DOHH2 (cell line): ENCODE measurements around the gene LCE3D.
"Not testable (repeated sequence)": the region's sequence is repeated elsewhere in the genome, so short reads cannot be mapped to it uniquely, and the experiment has no call there.

Experiments
- H3F3A ChIP-seq: fragments of 200-600 bp; sonication (generic), shearing (Covaris generic); 2 replicates; pipeline ENCODE4 v1.6.0; 2016; ENCODE audit warnings: antibody characterized with exemption, mild to moderate bottlenecking; ENCODE audit not compliant: control insufficient read depth, insufficient read depth
- H3K27ac ChIP-seq: fragments of 200-600 bp; sonication (generic); 2 replicates; pipeline ENCODE4 v1.5.1; 2014; ENCODE audit warnings: low read depth, mild to moderate bottlenecking, low read length, moderate library complexity
- H3K27me3 ChIP-seq: fragments of 200-600 bp; sonication (generic); 2 replicates; pipeline ENCODE4 v1.6.1; 2014; ENCODE audit warnings: mild to moderate bottlenecking, low read length, mixed read lengths; ENCODE audit not compliant: control insufficient read depth
- H3K36me3 ChIP-seq: fragments of 200-600 bp; sonication (generic); 2 replicates; pipeline ENCODE4 v1.6.1; 2014; ENCODE audit warnings: mild to moderate bottlenecking, low read length, moderate library complexity, mixed read lengths; ENCODE audit not compliant: control insufficient read depth
- H3K4me1 ChIP-seq: fragments of 200-600 bp; sonication (generic); 2 replicates; pipeline ENCODE4 v1.6.1; 2014; ENCODE audit warnings: mild to moderate bottlenecking, low read length, mixed read lengths; ENCODE audit not compliant: control insufficient read depth
- H3K4me2 ChIP-seq: fragments of 200-600 bp; sonication (generic); 2 replicates; pipeline ENCODE4 v1.6.0; 2014; ENCODE audit warnings: mild to moderate bottlenecking, low read length, moderate library complexity
- H3K4me3 ChIP-seq: fragments of 200-600 bp; sonication (generic); 2 replicates; pipeline ENCODE4 v1.5.1; 2014; ENCODE audit warnings: mild to moderate bottlenecking, low read length, mixed read lengths
- H3K79me2 ChIP-seq: fragments of 200-600 bp; sonication (generic); 2 replicates; pipeline ENCODE4 v1.6.1; 2014; ENCODE audit warnings: mild to moderate bottlenecking, low read length, mixed read lengths; ENCODE audit not compliant: control insufficient read depth
- H3K9me2 ChIP-seq: fragments of 200-600 bp; sonication (generic); replicated peaks from 2 replicates; pipeline ENCODE4 v1.6.1; 2014; ENCODE audit warnings: mild to moderate bottlenecking, low read length, mixed read lengths; ENCODE audit not compliant: control insufficient read depth
- H3K9me3 ChIP-seq: fragments of 200-600 bp; sonication (generic); 2 replicates; pipeline ENCODE4 v1.6.1; 2014; ENCODE audit warnings: antibody characterized with exemption, low read length, mixed read lengths; ENCODE audit not compliant: control insufficient read depth, insufficient read depth
- H4K20me1 ChIP-seq: fragments of 200-600 bp; sonication (generic); 2 replicates; pipeline ENCODE4 v1.6.0; 2014; ENCODE audit warnings: low read depth, mild to moderate bottlenecking, antibody characterized with exemption, low read length, moderate library complexity; ENCODE audit not compliant: control insufficient read depth, insufficient read depth
- EZH2phosphoT487 ChIP-seq: fragments of 200-600 bp; sonication (generic); IDR thresholded peaks from 2 replicates; pipeline ENCODE4 v1.6.1; 2017; ENCODE audit warnings: borderline replicate concordance, mild to moderate bottlenecking, antibody characterized with exemption, low read length, moderate library complexity, mixed read lengths
- TF ChIP-seq, protein P1 (sequence below): fragments of 200-600 bp; sonication (generic); IDR thresholded peaks from one replicate; pipeline ENCODE4 v1.5.1; 2014; ENCODE audit warnings: antibody characterized with exemption, mild to moderate bottlenecking, low read depth, low read length; ENCODE audit not compliant: poor library complexity, severe bottlenecking

Gene LCE3D

GRCh38 chr1:152596986-152597385, 16.7 kb upstream of the LCE3D start:
- H3K36me3 ChIP-seq = no peaks in the 10 kb centered on the region
- no peak overlapping the region for H3K4me2 ChIP-seq
- no peaks in the 10 kb centered on the region for H3K9me2 ChIP-seq
- H3K4me1 ChIP-seq = no peaks in the 10 kb centered on the region
- no peaks in the 10 kb centered on the region for H3K79me2 ChIP-seq
- H3K4me3 ChIP-seq = no peak overlapping the region
- TF ChIP-seq, protein P1, sequence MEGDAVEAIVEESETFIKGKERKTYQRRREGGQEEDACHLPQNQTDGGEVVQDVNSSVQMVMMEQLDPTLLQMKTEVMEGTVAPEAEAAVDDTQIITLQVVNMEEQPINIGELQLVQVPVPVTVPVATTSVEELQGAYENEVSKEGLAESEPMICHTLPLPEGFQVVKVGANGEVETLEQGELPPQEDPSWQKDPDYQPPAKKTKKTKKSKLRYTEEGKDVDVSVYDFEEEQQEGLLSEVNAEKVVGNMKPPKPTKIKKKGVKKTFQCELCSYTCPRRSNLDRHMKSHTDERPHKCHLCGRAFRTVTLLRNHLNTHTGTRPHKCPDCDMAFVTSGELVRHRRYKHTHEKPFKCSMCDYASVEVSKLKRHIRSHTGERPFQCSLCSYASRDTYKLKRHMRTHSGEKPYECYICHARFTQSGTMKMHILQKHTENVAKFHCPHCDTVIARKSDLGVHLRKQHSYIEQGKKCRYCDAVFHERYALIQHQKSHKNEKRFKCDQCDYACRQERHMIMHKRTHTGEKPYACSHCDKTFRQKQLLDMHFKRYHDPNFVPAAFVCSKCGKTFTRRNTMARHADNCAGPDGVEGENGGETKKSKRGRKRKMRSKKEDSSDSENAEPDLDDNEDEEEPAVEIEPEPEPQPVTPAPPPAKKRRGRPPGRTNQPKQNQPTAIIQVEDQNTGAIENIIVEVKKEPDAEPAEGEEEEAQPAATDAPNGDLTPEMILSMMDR = no peak
- no peak for TF ChIP-seq EZH2phosphoT487
- H3K27ac ChIP-seq = no peak overlapping the region
- H3F3A ChIP-seq = no peaks in the 10 kb centered on the region
- no peaks in the 10 kb centered on the region for H4K20me1 ChIP-seq
- H3K9me3 ChIP-seq = no peaks in the 10 kb centered on the region
- H3K27me3 ChIP-seq = no peaks in the 10 kb centered on the region

GRCh38 chr1:152585586-152585985, 5.3 kb upstream of the LCE3D start:
- H3K36me3 ChIP-seq = no peaks in the 10 kb centered on the region
- H3K27me3 ChIP-seq = no peaks in the 10 kb centered on the region
- H3K9me3 ChIP-seq = no peaks in the 10 kb centered on the region
- TF ChIP-seq EZH2phosphoT487 = no peak
- TF ChIP-seq, protein P1 = no peak
- H3K4me1 ChIP-seq = no peaks in the 10 kb centered on the region
- H3K27ac ChIP-seq = no peak overlapping the region
- no peaks in the 10 kb centered on the region for H3K79me2 ChIP-seq
- no peaks in the 10 kb centered on the region for H4K20me1 ChIP-seq
- no peak overlapping the region for H3K4me3 ChIP-seq
- no peaks in the 10 kb centered on the region for H3F3A ChIP-seq
- no peak overlapping the region for H3K4me2 ChIP-seq
- H3K9me2 ChIP-seq = no peaks in the 10 kb centered on the region

- Histone ChIP-seq H3K9me3 (no peaks in the 10 kb centered on the region), H3K4me3 (no peak overlapping the region)
Observed at GRCh38 chr1:152582647-152583046, 2.3 kb upstream of the LCE3D start.

GRCh38 chr1:152579526-152579925, 790 bp downstream of the LCE3D start:
- H3K27ac ChIP-seq, H3K4me3 ChIP-seq, H3K79me2 ChIP-seq, H3K36me3 ChIP-seq, H4K20me1 ChIP-seq, H3K27me3 ChIP-seq, H3F3A ChIP-seq, H3K9me3 ChIP-seq, H3K4me2 ChIP-seq, H3K9me2 ChIP-seq, H3K4me1 ChIP-seq: not testable (repeated sequence)

More at GRCh38 chr1:152582647-152583046, 2.3 kb upstream of the LCE3D start:
- H3K9me2 ChIP-seq = no peaks in the 10 kb centered on the region
- no peak overlapping the region for H3K4me2 ChIP-seq
- H3F3A ChIP-seq = no peaks in the 10 kb centered on the region
- H3K4me1 ChIP-seq = no peaks in the 10 kb centered on the region
- TF ChIP-seq EZH2phosphoT487 = no peak
- TF ChIP-seq, protein P1 = no peak
- no peaks in the 10 kb centered on the region for H3K27me3 ChIP-seq
- H4K20me1 ChIP-seq = no peaks in the 10 kb centered on the region
- no peak overlapping the region for H3K27ac ChIP-seq
- no peaks in the 10 kb centered on the region for H3K36me3 ChIP-seq
- H3K79me2 ChIP-seq = no peaks in the 10 kb centered on the region
